GM18870 (cell line): Measurements from ENCODE around the gene DNAJA2.

ENCODE experiments used
- ATAC-seq: cut with Tn5 transposase; IDR thresholded peaks from one replicate; pipeline ENCODE4 v1.9.1; 2021; ENCODE audit warnings: moderate library complexity; ENCODE audit not compliant: unreplicated experiment

The DNAJA2 gene

DNA sequence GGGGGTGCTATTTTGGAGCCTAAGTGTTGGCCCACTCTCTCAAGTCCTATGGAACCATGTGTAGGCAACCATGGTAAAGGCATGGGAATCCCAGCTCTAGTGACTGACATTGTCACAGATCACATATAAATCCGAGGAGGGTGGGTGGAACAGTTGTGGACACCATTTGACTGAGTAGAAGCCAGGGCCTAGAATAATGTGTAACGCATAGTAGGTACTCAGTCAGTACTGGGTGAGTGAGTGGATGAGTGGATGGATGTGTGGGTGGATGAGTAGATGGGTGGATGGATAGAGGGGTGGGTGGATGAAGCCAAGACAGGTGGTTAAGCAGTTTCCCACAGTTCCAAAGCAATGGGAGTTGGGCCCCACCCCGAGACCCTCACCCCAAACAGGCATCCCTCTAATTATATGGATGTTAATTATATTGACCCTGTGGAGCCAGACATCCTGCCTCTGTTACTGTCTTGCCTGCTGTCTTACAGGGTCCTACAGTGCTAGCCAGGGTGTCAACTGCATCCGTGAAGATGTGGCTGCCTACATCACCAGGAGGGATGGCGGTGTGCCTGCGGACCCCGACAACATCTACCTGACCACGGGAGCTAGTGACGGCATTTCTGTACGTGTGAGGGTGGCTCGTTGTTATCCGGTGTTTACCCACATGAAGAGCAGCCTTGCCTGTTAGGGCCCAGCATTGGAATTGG is 67.0 kb downstream of the DNAJA2 start:
- ATAC-seq = no peak
